ENCODE data around the gene PHGDH.

The PHGDH gene

DNA sequence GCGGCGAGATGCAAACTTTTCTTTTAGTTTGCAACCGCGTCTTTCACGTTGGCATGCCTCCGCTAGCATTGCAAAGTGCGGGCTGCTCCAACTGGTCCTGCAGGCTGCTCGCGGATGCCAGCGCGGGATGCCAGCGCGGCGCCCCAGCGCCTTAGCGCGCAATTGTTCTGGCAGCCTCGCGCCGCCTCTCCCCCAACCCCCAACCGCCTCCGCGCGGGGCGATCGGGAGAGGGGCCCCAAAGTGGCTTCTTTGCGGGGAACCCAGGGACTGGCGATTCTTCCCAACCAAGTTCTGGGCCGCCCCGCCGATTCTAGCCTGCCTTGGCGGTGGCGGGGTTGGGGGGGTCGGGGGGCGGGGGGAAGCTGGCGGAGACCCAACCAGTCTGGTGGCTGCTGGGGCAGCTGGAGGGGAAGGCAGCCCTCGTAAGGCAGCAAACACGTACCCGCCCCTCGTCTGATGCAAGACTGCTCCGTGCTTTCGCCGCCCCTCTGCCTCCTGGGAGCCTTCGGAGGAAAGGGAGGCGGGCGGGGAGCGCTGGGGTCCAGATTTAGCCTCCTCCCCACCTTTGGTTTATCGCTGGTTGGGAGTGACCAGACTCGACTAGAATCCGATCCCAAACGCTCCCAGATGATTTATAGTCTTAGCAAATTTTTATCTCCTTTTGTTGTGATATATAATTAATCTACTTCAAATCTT is 756 bp downstream of the PHGDH start:
- TF ChIP-seq, protein P1, sequence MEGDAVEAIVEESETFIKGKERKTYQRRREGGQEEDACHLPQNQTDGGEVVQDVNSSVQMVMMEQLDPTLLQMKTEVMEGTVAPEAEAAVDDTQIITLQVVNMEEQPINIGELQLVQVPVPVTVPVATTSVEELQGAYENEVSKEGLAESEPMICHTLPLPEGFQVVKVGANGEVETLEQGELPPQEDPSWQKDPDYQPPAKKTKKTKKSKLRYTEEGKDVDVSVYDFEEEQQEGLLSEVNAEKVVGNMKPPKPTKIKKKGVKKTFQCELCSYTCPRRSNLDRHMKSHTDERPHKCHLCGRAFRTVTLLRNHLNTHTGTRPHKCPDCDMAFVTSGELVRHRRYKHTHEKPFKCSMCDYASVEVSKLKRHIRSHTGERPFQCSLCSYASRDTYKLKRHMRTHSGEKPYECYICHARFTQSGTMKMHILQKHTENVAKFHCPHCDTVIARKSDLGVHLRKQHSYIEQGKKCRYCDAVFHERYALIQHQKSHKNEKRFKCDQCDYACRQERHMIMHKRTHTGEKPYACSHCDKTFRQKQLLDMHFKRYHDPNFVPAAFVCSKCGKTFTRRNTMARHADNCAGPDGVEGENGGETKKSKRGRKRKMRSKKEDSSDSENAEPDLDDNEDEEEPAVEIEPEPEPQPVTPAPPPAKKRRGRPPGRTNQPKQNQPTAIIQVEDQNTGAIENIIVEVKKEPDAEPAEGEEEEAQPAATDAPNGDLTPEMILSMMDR (conservative IDR thresholded peaks at IDR 0.05; ENCODE audit: control insufficient read depth, insufficient read depth, low read depth, low read length) = no peak
- peak overlapping the region; percentile 92 for H3K4me3 ChIP-seq (ENCODE audit: control insufficient read depth, low read depth, low read length)
- DNase-seq (ENCODE audit: low read depth) = peak; percentile 84

GRCh38 chr1:119713039-119713748 is 1.5 kb downstream of the PHGDH start:
- DNase-seq (ENCODE audit: low read depth) = peak; percentile 20
- peak overlapping the region; percentile 92 for H3K4me3 ChIP-seq (ENCODE audit: control insufficient read depth, low read depth, low read length)
- TF ChIP-seq, protein P1 (conservative IDR thresholded peaks at IDR 0.05; ENCODE audit: control insufficient read depth, insufficient read depth, low read depth, low read length) = no peak

GRCh38 chr1:119713749-119714456 is 2.2 kb downstream of the PHGDH start:
- TF ChIP-seq, protein P1 (conservative IDR thresholded peaks at IDR 0.05; ENCODE audit: control insufficient read depth, insufficient read depth, low read depth, low read length) = no peak
- DNase-seq (ENCODE audit: low read depth) = peak; percentile 26
- H3K4me3 ChIP-seq (ENCODE audit: control insufficient read depth, low read depth, low read length) = peak overlapping the region; percentile 92

GRCh38 chr1:119714583-119714982 is 2.8 kb downstream of the PHGDH start:
- DNase-seq (ENCODE audit: low read depth) = peak; percentile 23
- TF ChIP-seq, protein P1 (conservative IDR thresholded peaks at IDR 0.05; ENCODE audit: control insufficient read depth, insufficient read depth, low read depth, low read length) = no peak
- no peak overlapping the region for H3K4me3 ChIP-seq (ENCODE audit: control insufficient read depth, low read depth, low read length)

DNA sequence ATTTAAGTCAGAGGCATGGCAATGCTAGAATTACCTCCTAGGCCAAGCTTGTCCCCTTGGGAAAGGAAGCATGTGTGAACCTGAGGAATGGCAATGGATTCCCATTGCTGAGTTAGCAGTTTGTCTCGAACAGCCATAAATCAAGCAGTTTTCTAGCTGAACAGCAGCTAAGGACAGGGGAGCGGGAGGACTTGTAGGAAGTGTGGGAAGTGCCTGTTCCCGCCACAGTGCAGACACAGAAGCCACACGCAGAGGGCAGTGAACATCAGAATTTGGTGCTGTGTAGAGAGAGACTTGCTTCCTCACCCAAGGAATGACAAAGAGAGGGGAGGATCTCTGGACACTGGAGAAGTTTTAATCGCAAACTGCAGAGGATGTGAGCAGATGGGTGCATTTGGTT is 3.8 kb downstream of the PHGDH start:
- no peak overlapping the region for H3K4me3 ChIP-seq (ENCODE audit: control insufficient read depth, low read depth, low read length)
- TF ChIP-seq, protein P1 (conservative IDR thresholded peaks at IDR 0.05; ENCODE audit: control insufficient read depth, insufficient read depth, low read depth, low read length) = no peak
- DNase-seq (ENCODE audit: low read depth) = peak; percentile 47

- TF ChIP-seq, protein P1 (conservative IDR thresholded peaks at IDR 0.05; ENCODE audit: control insufficient read depth, insufficient read depth, low read depth, low read length) = no peak
- no peak for DNase-seq (ENCODE audit: low read depth)
- H3K4me3 ChIP-seq (ENCODE audit: control insufficient read depth, low read depth, low read length) = no peak overlapping the region
These were observed 6.7 kb downstream of the PHGDH start for GRCh38 chr1:119718409-119718808.

Data from fibroblast of mammary gland (primary cell).